ENCODE results near the gene PPFIBP2. TPM values are rescaled to one million over a fixed set of nuclear protein-coding genes. Genes with fewer than 3 reads are reported as not detected.

Gene PPFIBP2
- total and polyA plus RNA-seq, 10 of the 15 experiments (the other 5 are each of a cell fraction or from before 2014, with no cell fraction given): 17.3 to 56.3 (median 39.2) TPM

- no TSS peak for BruUV-seq (replicated peaks)
- TF ChIP-seq REST (IDR thresholded peaks at IDR 0.05; ENCODE audit: low read depth, low read length) (no peak), RAD21 (IDR thresholded peaks at IDR 0.05; ENCODE audit: insufficient read depth, low read depth, low read length) (no peak), TAF1 (IDR thresholded peaks at IDR 0.05; ENCODE audit: borderline replicate concordance, low read depth, low read length) (no peak)
- in situ Hi-C loops (cut with MboI): no loop called here
- no peak overlapping the region for H2AFZ ChIP-seq (ENCODE audit: control insufficient read depth, low read depth, low read length)
- no peaks in the 10 kb centered on the region for H3K4me1 ChIP-seq (ENCODE audit: control insufficient read depth, insufficient read depth, low read length)
- WGBS (ENCODE audit: insufficient coverage, insufficient replicate concordance, low lambda C conversion rate, missing lambda C conversion rate): 93% methylated on average over 2 of the region's 2 CpGs
- H3K27ac ChIP-seq (ENCODE audit: control insufficient read depth, insufficient read depth): no peak overlapping the region
- H3K36me3 ChIP-seq (ENCODE audit: control insufficient read depth in 2 of 2, insufficient read depth in 2 of 2, low read length in 1 of 2): no peaks in the 10 kb centered on the region
- ChIA-PET RAD21 (ENCODE audit: unreplicated experiment) (no interaction called here), CTCF (interaction anchor here (0.7 kb wide), 1 partner anchor 25 kb away, joined by 3 read pairs; no protein-coding TSS in a partner anchor), SMC1A (ENCODE audit: uncharacterized antibody, unreplicated experiment) (interaction anchor here (1.0 kb wide), 1 partner anchor 63 kb away, joined by 3 read pairs; no protein-coding TSS in a partner anchor), POLR2A (no interaction called here)
- H3K4me3 ChIP-seq: no peak overlapping the region
- ATAC-seq (no peak), FAIRE-seq (no peak), DNase-seq (ENCODE audit: low read depth, low spot score) (no peak)
- H4K20me1 ChIP-seq (ENCODE audit: control insufficient read depth, insufficient read depth): no peaks in the 10 kb centered on the region
- H3K79me2 ChIP-seq (ENCODE audit: control insufficient read depth, insufficient read depth, low read length): no peaks in the 10 kb centered on the region
- intact Hi-C loops (cut with micrococcal nuclease; ENCODE audit: unreplicated experiment): no loop called here
- no peaks in the 10 kb centered on the region for H3K27me3 ChIP-seq (replicated peaks in 1 of 2; ENCODE audit: control insufficient read depth in 2 of 2, insufficient read depth in 2 of 2, low read length in 1 of 2)
- H3K9ac ChIP-seq (ENCODE audit: control insufficient read depth, insufficient read depth, low read length): no peak overlapping the region
- no peak overlapping the region for H3K4me2 ChIP-seq (ENCODE audit: control insufficient read depth, insufficient read depth)
- H3K9me3 ChIP-seq (replicated peaks; ENCODE audit: control insufficient read depth, insufficient read depth, low read length): no peaks in the 10 kb centered on the region
Observed at GRCh38 chr11:7487360-7487759, 26.4 kb upstream of the PPFIBP2 start.

GRCh38 chr11:7488681-7489080 is 25.1 kb upstream of the PPFIBP2 start:
- TF ChIP-seq EP300 (IDR thresholded peaks at IDR 0.05; ENCODE audit: borderline replicate concordance in 1 of 2, control insufficient read depth in 1 of 2, low read depth in 2 of 2, low read length in 2 of 2) (no peak), SP1 (IDR thresholded peaks at IDR 0.05; ENCODE audit: low read depth, low read length) (no peak), POU2F2 (IDR thresholded peaks at IDR 0.05; ENCODE audit: borderline replicate concordance, low read depth, low read length) (no peak), KLF5 (IDR thresholded peaks at IDR 0.05; ENCODE audit: partially characterized antibody) (no peak), NFYB (IDR thresholded peaks at IDR 0.05; ENCODE audit: insufficient read depth, low read depth, low read length) (no peak), TCF12 (IDR thresholded peaks at IDR 0.05; ENCODE audit: low read depth, low read length) (no peak), YY1 (IDR thresholded peaks at IDR 0.05; ENCODE audit: low read depth, low read length) (no peak), E2F4 (IDR thresholded peaks at IDR 0.05; ENCODE audit: low read depth, low read length) (no peak), FOS (IDR thresholded peaks at IDR 0.05; ENCODE audit: borderline replicate concordance, extremely low read depth, insufficient read length) (no peak)
- intact Hi-C loops (cut with micrococcal nuclease; ENCODE audit: unreplicated experiment) (no loop called here), in situ Hi-C loops (cut with MboI) (no loop called here)
- Histone ChIP-seq H3K36me3 (ENCODE audit: control insufficient read depth in 2 of 2, insufficient read depth in 2 of 2, low read length in 1 of 2) (no peaks in the 10 kb centered on the region), H3K9me3 (replicated peaks; ENCODE audit: control insufficient read depth, insufficient read depth, low read length) (no peaks in the 10 kb centered on the region), H3K79me2 (ENCODE audit: control insufficient read depth, insufficient read depth, low read length) (no peaks in the 10 kb centered on the region), H2AFZ (ENCODE audit: control insufficient read depth, low read depth, low read length) (no peak overlapping the region), H3K27ac (ENCODE audit: control insufficient read depth, insufficient read depth) (no peak overlapping the region), H3K9ac (ENCODE audit: control insufficient read depth, insufficient read depth, low read length) (no peak overlapping the region), H4K20me1 (ENCODE audit: control insufficient read depth, insufficient read depth) (no peaks in the 10 kb centered on the region), H3K4me2 (ENCODE audit: control insufficient read depth, insufficient read depth) (no peak overlapping the region), H3K27me3 (replicated peaks in 1 of 2; ENCODE audit: control insufficient read depth in 2 of 2, insufficient read depth in 2 of 2, low read length in 1 of 2) (no peaks in the 10 kb centered on the region), H3K4me1 (ENCODE audit: control insufficient read depth, insufficient read depth, low read length) (no peaks in the 10 kb centered on the region), H3K4me3 (no peak overlapping the region)
- DNase-seq (ENCODE audit: low read depth, low spot score) (no peak), FAIRE-seq (no peak), ATAC-seq (no peak)
- 96% methylated on average over 1 of the region's 1 CpG for WGBS (ENCODE audit: insufficient coverage, insufficient replicate concordance, low lambda C conversion rate, missing lambda C conversion rate)
- no TSS peak for BruUV-seq (replicated peaks)
- RAD21 ChIA-PET (ENCODE audit: unreplicated experiment): no interaction called here
- POLR2A ChIA-PET: no interaction called here
- SMC1A ChIA-PET (ENCODE audit: uncharacterized antibody, unreplicated experiment): no interaction called here
- CTCF ChIA-PET: interaction anchor here (0.9 kb wide), 1 partner anchor 26 kb away, joined by 3 read pairs; no protein-coding TSS in a partner anchor

Measured in GM12878 (cell line).